Psoas muscle (tissue), 8 donors: ENCODE measurements around the gene TMC7. TPM values are rescaled to one million over a fixed set of nuclear protein-coding genes. Genes with fewer than 3 reads are reported as not detected.

Source experiments
- ATAC-seq, 4 donors: fragments of 200-7000 bp; cut with Tn5 transposase; one replicate each; pipeline ENCODE4 v1.9.1; 2020; ENCODE audit warnings: moderate library complexity in 3 of 4, mild to moderate bottlenecking in 2 of 4
- DNase-seq, 2 donors: peaks; one replicate each; pipeline ENCODE4 v3.0.0-alpha.2; 2020
- H3K27ac ChIP-seq: fragments of 200-600 bp; one replicate; pipeline ENCODE4 v1.8.0; 2022
- H3K27me3 ChIP-seq, 3 donors: fragments of 200-600 bp in 1 of 3; one replicate each; pipeline versions ENCODE4 v1.6.1 to v1.8.0; 2013 to 2022; ENCODE audit warnings: low read length in 2 of 3, mild to moderate bottlenecking in 2 of 3, moderate library complexity in 1 of 3; ENCODE audit not compliant: insufficient read depth in 3 of 3
- H3K36me3 ChIP-seq, 2 donors: fragments of 200-600 bp in 1 of 2; one replicate each; pipeline versions ENCODE4 v1.6.1 to v1.8.0; 2013 to 2022; ENCODE audit warnings: low read depth in 1 of 2, mild to moderate bottlenecking in 1 of 2, moderate library complexity in 1 of 2; ENCODE audit not compliant: insufficient read depth in 1 of 2
- H3K4me1 ChIP-seq: fragments of 200-600 bp; one replicate; pipeline ENCODE4 v1.8.0; 2022
- H3K4me3 ChIP-seq: fragments of 200-600 bp; one replicate; pipeline ENCODE4 v1.8.0; 2022; ENCODE audit warnings: mild to moderate bottlenecking
- H3K9me3 ChIP-seq: fragments of 200-600 bp; one replicate; pipeline ENCODE4 v1.8.0; 2022
- WGBS, 3 donors: extraction: QIAGEN DNeasy Blood & Tissue Kit; methylation state at CpG; one replicate each; pipeline versions ENCODE4 v1.1.6 to v1.1.7; 2013; 5-methylcytosine and 5-hydroxymethylcytosine counted together
- intact Hi-C, 2 donors: fragments of 100-400 bp; cut with DNase I; formaldehyde crosslinking; loops; one replicate each; pipeline versions ENCODE4 v1.11.0 to v1.14.2; 2022
- polyA plus RNA-seq, 3 donors: library from polyadenylated mRNA; stranded (reverse); fragments of 200-250 nt; gene quantifications; one replicate each; pipeline ENCODE4 v1.2.3, GENCODE V29; 2013
- total RNA-seq, 4 donors: library from RNA; stranded (reverse); fragmentation: NEBNext Ultra II Directional in 2 of 4; extraction: Animal tissue kit (Norgen Biotek cat#: 25700) in 2 of 4; gene quantifications; one replicate each; pipeline versions ENCODE4 v1.2.1 to v1.2.4, GENCODE V29; 2021 to 2023
- TF ChIP-seq, protein P1 (sequence below): fragments of 200-600 bp; IDR thresholded peaks from one replicate; pipeline ENCODE4 v1.8.0; 2022; ENCODE audit warnings: antibody characterized with exemption
- donor health status: healthy with polysubstance abuse.
- donor health status: DM: no; HTN: no; CAD: no; lungs with moderate emphysema.
- donor health status: Bipolar disorder and iron deficiency.
- donor health status: healthy.
- donor health status: DM: yes; HTN: yes; CAD: no.
- donor health status: DM: no; HTN: no; CAD: no.
- donor health status: DM: no; HTN: no; CAD: no.
- donor health status: DM: yes; HTN: yes; CAD: no.

TMC7 gene
- total and polyA plus RNA-seq, 7 donors, result 0.32 to 1.8 (median 0.60) TPM

DNA sequence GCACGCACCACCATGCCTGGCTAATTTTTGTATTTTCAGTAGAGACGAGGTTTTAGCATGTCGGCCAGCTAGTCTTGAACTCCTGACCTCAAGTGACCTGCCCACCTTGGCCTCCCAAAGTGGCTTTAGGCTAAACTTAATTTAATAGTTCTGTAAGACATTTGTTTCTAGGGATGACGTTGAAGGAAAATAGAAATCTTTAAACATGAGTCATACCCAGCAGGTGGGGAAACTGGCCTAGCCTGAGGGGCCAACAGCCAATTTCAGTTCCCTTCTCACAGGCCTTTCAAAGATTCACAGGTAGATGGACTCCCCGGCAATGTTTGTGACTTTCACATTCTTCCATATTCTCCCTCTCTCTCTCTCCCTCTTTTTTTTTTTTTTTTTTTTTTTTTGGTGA is 111.9 kb downstream of the TMC7 start:
- Histone ChIP-seq H3K4me1 (no peaks in the 10 kb centered on the region), H3K27me3 (no peaks in the 10 kb centered on the region), H3K9me3 (no peaks in the 10 kb centered on the region), H3K27ac (no peak overlapping the region), H3K36me3 (no peaks in the 10 kb centered on the region), H3K4me3 (no peak overlapping the region)
- 78 to 81% (median 79%) methylated on average over 5 of the region's 5 CpGs for WGBS, 3 donors
- ATAC-seq (no peak), DNase-seq (no peak)
- intact Hi-C loops, result no loop called here
- TF ChIP-seq, protein P1, sequence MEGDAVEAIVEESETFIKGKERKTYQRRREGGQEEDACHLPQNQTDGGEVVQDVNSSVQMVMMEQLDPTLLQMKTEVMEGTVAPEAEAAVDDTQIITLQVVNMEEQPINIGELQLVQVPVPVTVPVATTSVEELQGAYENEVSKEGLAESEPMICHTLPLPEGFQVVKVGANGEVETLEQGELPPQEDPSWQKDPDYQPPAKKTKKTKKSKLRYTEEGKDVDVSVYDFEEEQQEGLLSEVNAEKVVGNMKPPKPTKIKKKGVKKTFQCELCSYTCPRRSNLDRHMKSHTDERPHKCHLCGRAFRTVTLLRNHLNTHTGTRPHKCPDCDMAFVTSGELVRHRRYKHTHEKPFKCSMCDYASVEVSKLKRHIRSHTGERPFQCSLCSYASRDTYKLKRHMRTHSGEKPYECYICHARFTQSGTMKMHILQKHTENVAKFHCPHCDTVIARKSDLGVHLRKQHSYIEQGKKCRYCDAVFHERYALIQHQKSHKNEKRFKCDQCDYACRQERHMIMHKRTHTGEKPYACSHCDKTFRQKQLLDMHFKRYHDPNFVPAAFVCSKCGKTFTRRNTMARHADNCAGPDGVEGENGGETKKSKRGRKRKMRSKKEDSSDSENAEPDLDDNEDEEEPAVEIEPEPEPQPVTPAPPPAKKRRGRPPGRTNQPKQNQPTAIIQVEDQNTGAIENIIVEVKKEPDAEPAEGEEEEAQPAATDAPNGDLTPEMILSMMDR, result no peak

DNA sequence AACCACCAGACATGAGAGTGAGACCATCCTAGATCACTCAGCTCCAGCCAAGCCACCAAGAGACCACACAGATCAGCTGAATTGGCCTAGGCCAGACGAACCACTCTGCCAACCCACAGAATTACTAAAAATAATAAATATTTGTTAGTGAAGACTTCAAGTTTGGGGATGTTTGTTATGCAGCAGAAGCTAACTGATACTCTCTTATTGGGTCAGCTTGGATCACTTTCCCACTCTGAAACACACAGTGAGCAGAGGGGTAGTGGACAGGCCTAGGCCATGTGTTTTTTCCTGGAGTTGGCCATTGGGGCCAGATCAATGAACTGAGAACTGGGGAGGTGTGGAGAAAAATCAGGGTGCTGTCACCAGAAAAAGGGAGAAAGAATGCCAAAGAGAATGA is 114.4 kb downstream of the TMC7 start:
- no peak for DNase-seq
- Histone ChIP-seq H3K27ac (no peak overlapping the region), H3K27me3 (no peaks in the 10 kb centered on the region), H3K36me3 (no peaks in the 10 kb centered on the region), H3K9me3 (no peaks in the 10 kb centered on the region), H3K4me3 (no peak overlapping the region), H3K4me1 (no peaks in the 10 kb centered on the region)
- 90 to 92% (median 92%) methylated on average over 1 of the region's 1 CpG for WGBS, 3 donors
- ATAC-seq, result no peak
- TF ChIP-seq, protein P1, result no peak
- intact Hi-C loops, result no loop called here

DNA sequence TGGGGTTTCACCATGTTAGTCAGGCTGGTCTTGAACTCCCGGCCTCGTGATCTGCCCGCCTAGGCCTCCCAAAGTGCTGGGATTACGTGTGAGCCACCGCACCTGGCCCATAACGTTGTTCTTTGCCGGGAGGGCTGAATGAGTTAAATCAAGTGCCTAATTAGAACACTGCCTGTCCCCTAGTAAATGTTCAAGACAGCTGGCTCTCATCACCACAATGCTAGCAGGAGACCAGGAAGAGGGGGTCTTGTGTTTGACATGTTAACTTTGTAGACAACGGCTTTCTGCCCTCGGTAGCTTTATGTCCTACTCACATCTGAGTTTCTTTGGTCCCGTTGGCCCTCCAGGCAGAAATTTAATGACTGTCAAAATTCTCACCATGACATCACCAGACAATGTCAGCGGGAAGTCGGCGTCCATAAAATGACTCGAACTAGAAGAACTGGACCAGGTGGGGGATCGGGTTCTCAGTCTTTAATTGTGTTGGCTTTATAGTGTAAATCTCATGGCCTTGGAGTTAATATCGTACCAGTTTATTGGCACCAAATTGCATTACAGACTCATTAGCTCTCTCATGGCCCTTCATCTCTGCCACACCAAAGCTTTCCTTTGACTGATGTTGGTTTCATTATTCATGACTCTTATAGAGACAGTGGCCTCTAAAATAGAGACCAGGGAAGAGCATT is 118.6 kb downstream of the TMC7 start:
- Histone ChIP-seq H3K4me1 (no peaks in the 10 kb centered on the region), H3K27ac (no peak overlapping the region), H3K27me3 (no peaks in the 10 kb centered on the region), H3K4me3 (no peak overlapping the region), H3K36me3 (no peaks in the 10 kb centered on the region), H3K9me3 (no peaks in the 10 kb centered on the region)
- DNase-seq, result no peak
- no peak for ATAC-seq
- TF ChIP-seq, protein P1, result no peak
- intact Hi-C loops, result loop anchor here in 1 of 2 donors (5.0 kb wide), 1 partner anchor 45 kb away; no protein-coding TSS in a partner anchor
- 43 to 51% (median 45%) methylated on average over 16 of the region's 16 CpGs for WGBS, 3 donors

DNA sequence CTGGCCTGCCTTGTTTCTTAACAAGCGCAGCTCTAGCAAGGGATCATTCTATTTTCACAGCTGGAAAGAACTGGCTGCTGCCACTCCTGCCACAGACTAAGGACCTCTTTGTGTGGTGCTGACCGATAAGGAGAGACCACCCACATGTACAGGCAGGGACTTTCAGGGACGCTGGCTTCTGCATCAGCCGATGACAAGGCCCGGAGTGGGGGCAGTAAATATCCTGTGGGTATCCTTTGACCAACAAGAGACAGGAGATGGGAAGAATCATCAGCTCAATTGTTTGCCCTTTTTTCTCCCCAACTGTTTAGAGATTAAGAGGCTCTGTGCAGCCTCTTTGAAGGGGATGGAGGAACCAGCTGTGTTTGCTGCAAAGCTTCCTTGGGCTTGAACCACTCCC is 120.9 kb downstream of the TMC7 start:
- Histone ChIP-seq H3K4me1 (no peaks in the 10 kb centered on the region), H3K4me3 (no peak overlapping the region), H3K27me3 (no peaks in the 10 kb centered on the region), H3K9me3 (no peaks in the 10 kb centered on the region), H3K36me3 (no peaks in the 10 kb centered on the region), H3K27ac (no peak overlapping the region)
- intact Hi-C loops, result loop anchor here in 1 of 2 donors (5.0 kb wide), 1 partner anchor 43 kb away; no protein-coding TSS in a partner anchor
- 56 to 71% (median 68%) methylated on average over 5 of the region's 5 CpGs for WGBS, 3 donors
- no peak for DNase-seq
- no peak for ATAC-seq
- TF ChIP-seq, protein P1, result no peak

DNA sequence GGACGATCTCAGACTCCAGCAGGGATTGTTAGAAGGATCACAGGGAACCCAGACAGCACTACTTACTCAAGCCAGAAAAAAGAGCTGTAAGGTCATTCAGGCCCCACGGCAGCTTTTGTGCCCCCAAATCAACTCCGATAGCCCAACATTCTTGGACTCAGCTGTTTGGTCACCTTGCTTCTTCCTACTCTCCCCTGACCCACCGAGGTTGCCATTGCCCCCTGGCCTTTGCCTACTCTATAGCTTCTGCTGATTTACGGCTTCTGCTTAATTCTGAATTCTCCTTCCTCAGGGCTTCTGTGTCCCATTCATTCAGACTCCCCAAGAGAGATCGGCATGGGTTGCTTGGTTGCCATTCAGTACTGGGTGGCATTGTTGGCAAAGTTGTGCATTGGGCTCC is 121.4 kb downstream of the TMC7 start:
- TF ChIP-seq, protein P1, result no peak
- Histone ChIP-seq H3K4me3 (no peak overlapping the region), H3K27ac (no peak overlapping the region), H3K4me1 (no peaks in the 10 kb centered on the region), H3K36me3 (no peaks in the 10 kb centered on the region), H3K27me3 (no peaks in the 10 kb centered on the region), H3K9me3 (no peaks in the 10 kb centered on the region)
- no peak for ATAC-seq
- 81 to 82% (median 82%) methylated on average over 6 of the region's 6 CpGs for WGBS, 3 donors
- DNase-seq, result no peak
- intact Hi-C loops, result no loop called here
